PFSK-1 (cell line): ENCODE results near the gene GPATCH2.

ENCODE experiments used
- FOXP2 ChIP-seq: optimal IDR thresholded peaks from 2 replicates; pipeline ENCODE3; 2011; ENCODE audit warnings: borderline replicate concordance, control low read depth, inconsistent platforms; ENCODE audit not compliant: insufficient read depth; ENCODE audit errors: extremely low read length, extremely low read depth
- POLR2AphosphoS5 ChIP-seq: IDR thresholded peaks from 2 replicates; pipeline ENCODE4 v1.6.1; 2012; ENCODE audit warnings: low read depth, mild to moderate bottlenecking, control low read depth, low read length, moderate library complexity
- SIN3A ChIP-seq: IDR thresholded peaks from 2 replicates; pipeline ENCODE4 v1.6.1; 2012; ENCODE audit warnings: mild to moderate bottlenecking, low read length, moderate library complexity, borderline replicate concordance; ENCODE audit not compliant: insufficient read depth
- TAF1 ChIP-seq: IDR thresholded peaks from 2 replicates; pipeline ENCODE4 v1.6.1; 2012; ENCODE audit warnings: low read length, control low read depth, borderline replicate concordance; ENCODE audit not compliant: insufficient read depth
- TF ChIP-seq, protein P1 (sequence below), 2 experiments: IDR thresholded peaks; 2 replicates each; pipeline versions ENCODE4 v1.6.1 to v1.8.0; 2011 to 2012; ENCODE audit warnings: low read depth in 2 of 2, low read length in 2 of 2, control low read depth in 1 of 2, inconsistent platforms in 1 of 2, mild to moderate bottlenecking in 1 of 2, moderate library complexity in 1 of 2; ENCODE audit not compliant: insufficient read depth in 1 of 2

The GPATCH2 gene

DNA sequence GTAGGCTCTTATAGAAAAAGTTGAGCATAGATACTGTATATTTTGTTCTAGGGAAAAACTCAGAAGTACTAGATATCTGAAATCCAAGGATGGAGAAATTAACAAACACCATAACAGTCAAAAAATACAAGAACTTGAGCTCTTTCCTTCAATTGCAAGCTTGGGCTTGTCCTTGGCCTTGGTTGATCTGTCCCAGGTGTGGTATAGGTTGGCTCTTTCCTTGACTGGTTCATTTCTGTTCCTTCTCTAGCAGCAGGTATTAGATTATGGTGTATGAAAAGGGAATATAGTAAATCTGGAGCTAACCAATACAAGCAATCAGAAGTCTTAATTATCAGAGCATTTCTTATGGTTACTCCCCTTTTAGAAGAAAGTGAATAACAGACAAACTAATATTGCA lies 198.6 kb downstream of the GPATCH2 start:
- TF ChIP-seq FOXP2 (no peak), TAF1 (no peak), POLR2AphosphoS5 (no peak), SIN3A (no peak)
- TF ChIP-seq, protein P1, sequence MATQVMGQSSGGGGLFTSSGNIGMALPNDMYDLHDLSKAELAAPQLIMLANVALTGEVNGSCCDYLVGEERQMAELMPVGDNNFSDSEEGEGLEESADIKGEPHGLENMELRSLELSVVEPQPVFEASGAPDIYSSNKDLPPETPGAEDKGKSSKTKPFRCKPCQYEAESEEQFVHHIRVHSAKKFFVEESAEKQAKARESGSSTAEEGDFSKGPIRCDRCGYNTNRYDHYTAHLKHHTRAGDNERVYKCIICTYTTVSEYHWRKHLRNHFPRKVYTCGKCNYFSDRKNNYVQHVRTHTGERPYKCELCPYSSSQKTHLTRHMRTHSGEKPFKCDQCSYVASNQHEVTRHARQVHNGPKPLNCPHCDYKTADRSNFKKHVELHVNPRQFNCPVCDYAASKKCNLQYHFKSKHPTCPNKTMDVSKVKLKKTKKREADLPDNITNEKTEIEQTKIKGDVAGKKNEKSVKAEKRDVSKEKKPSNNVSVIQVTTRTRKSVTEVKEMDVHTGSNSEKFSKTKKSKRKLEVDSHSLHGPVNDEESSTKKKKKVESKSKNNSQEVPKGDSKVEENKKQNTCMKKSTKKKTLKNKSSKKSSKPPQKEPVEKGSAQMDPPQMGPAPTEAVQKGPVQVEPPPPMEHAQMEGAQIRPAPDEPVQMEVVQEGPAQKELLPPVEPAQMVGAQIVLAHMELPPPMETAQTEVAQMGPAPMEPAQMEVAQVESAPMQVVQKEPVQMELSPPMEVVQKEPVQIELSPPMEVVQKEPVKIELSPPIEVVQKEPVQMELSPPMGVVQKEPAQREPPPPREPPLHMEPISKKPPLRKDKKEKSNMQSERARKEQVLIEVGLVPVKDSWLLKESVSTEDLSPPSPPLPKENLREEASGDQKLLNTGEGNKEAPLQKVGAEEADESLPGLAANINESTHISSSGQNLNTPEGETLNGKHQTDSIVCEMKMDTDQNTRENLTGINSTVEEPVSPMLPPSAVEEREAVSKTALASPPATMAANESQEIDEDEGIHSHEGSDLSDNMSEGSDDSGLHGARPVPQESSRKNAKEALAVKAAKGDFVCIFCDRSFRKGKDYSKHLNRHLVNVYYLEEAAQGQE (IDR thresholded peaks at IDR 0.05; ENCODE audit: insufficient read depth in 1 of 2, low read depth in 2 of 2, low read length in 2 of 2) = no peak

DNA sequence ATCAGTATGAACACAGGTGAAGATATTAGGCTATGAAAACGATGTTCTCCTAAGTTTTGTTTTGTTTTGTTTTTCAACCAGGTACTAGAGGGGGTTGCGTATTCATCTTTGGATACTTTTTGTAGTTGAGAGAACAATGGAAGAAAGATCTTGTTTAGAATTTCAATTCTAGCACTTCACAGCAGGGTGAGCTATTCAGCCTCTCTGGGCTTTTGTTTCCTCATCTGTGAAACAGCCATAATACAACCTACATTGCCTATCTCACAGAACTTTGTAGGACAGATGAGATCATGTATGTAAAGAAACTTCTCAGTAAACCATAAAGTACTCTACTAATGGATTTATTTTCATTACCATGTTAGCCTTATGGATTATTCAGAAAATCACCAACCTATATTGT lies 199.5 kb downstream of the GPATCH2 start:
- TF ChIP-seq POLR2AphosphoS5 = no peak
- no peak for TF ChIP-seq SIN3A
- TF ChIP-seq FOXP2 = no peak
- no peak for TF ChIP-seq TAF1
- TF ChIP-seq, protein P1 (IDR thresholded peaks at IDR 0.05; ENCODE audit: insufficient read depth in 1 of 2, low read depth in 2 of 2, low read length in 2 of 2) = no peak

DNA sequence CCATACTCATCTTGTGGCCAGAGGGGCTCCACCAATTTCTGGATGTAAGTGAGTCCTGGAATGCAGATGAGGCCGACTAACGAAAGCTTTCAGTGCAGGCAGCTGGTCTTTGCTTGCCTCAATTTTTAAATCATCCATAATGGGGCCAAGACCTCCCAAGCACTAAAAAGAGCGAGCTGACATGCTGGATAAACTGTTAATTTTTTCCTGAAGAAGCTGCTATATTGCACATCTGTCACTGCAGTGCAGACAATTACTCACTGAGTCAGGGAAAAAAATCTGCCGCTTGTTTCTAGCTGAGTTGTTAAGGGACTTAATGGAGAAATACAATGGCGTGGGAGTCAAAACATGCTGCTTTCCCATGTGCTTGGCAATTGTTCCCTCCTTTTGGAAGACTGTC lies 205.5 kb downstream of the GPATCH2 start:
- TF ChIP-seq TAF1 = no peak
- no peak for TF ChIP-seq POLR2AphosphoS5
- TF ChIP-seq, protein P1 (IDR thresholded peaks at IDR 0.05; ENCODE audit: insufficient read depth in 1 of 2, low read depth in 2 of 2, low read length in 2 of 2) = no peak
- no peak for TF ChIP-seq SIN3A
- TF ChIP-seq FOXP2 = no peak

DNA sequence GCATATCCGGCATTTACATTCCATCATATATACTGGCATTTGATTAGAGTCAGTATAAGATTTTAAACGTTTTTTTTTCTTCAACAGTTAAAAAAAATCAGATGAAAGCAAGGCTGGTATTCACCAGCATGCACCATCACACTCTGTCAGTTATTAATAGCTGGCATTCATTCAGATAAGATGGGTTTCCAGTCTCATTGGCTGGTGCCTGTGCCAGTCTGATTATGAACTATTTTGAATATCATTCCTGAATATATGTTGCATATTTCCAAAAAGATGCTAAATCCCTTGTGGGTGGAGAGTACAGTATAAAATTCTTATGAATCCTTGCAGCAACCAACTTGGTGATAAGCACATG lies 211.7 kb downstream of the GPATCH2 start:
- TF ChIP-seq FOXP2 (no peak), POLR2AphosphoS5 (no peak), TAF1 (no peak)
- TF ChIP-seq, protein P1 (IDR thresholded peaks at IDR 0.05; ENCODE audit: insufficient read depth in 1 of 2, low read depth in 2 of 2, low read length in 2 of 2) = no peak
